ENCODE measurements around the gene C1QTNF5.

The C1QTNF5 gene

DNA sequence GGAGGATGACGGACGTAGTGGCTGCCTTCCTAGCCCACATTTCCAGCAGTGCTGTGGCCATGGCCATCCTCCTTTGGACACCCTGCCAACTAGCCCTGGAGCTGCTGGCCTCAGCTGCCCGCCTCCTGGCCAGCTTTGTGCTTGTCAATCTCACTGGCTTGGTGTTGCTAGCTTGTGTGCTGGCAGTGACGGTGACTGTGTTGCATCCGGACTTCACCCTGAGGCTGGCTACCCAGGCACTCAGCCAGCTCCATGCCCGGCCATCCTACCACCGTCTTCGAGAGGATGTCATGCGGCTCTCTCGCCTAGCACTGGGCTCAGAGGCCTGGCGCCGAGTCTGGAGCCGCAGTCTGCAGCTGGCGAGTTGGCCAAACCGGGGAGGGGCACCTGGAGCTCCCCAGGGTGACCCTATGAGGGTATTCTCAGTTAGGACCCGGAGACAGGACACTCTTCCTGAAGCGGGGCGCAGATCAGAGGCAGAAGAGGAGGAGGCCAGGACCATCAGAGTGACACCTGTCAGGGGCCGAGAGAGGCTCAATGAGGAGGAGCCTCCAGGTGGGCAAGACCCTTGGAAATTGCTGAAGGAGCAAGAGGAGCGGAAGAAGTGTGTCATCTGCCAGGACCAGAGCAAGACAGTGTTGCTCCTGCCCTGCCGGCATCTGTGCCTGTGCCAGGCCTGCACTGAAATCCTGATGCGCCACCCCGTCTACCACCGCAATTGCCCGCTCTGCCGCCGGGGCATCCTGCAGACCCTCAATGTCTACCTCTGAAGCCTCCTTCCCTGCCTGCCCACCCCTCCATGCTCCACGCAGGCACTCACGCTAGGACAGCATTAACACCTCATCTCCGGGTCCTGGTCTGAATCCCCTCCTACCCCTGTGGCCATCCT, 4.8 kb downstream of the C1QTNF5 start:
- Histone ChIP-seq H3K23ac (ENCODE audit: low read length) (no peak overlapping the region), H3K36me3 (ENCODE audit: control insufficient read depth in 1 of 2, insufficient read depth in 2 of 2, low read length in 2 of 2) (peaks cover 11 to 12% of the 10 kb centered on the region in 2 experiments), H3K79me2 (ENCODE audit: control insufficient read depth, insufficient read depth, low read length, poor library complexity) (peaks cover 9% of the 10 kb centered on the region), H3K9ac (ENCODE audit: low read length) (no peak overlapping the region), H3K4ac (ENCODE audit: low read depth, low read length) (peak overlapping the region; percentile 3), H2AFZ (ENCODE audit: insufficient read depth, low read length, poor library complexity) (no peak overlapping the region), H4K8ac (ENCODE audit: low read depth, low read length) (no peak overlapping the region), H3K79me1 (ENCODE audit: low read length) (peaks cover 13% of the 10 kb centered on the region), H3K27ac (ENCODE audit: low read depth, low read length) (no peak overlapping the region), H3K9me3 (ENCODE audit: insufficient read depth, low read depth, low read length) (peaks cover 2% of the 10 kb centered on the region), H2BK120ac (ENCODE audit: insufficient read depth, low read length, poor library complexity) (no peak overlapping the region), H3K4me3 (ENCODE audit: low read depth, low read length) (no peak overlapping the region), H4K12ac (ENCODE audit: low read depth, low read length) (no peak overlapping the region), H3K27me3 (ENCODE audit: insufficient read depth, low read length) (peaks cover 18% of the 10 kb centered on the region), H3K18ac (ENCODE audit: low read length) (peak overlapping the region; percentile 34), H4K91ac (ENCODE audit: low read depth, low read length) (no peak overlapping the region), H2BK12ac (ENCODE audit: low read length) (no peak overlapping the region), H2AK5ac (ENCODE audit: low read length) (no peak overlapping the region), H3K4me2 (ENCODE audit: low read length) (peak overlapping the region; percentile 81), H2BK5ac (ENCODE audit: low read depth, low read length, poor library complexity) (no peak overlapping the region), H3K14ac (ENCODE audit: low read length) (no peak overlapping the region), H3K4me1 (ENCODE audit: control insufficient read depth in 1 of 2, insufficient read depth in 2 of 2, low read length in 2 of 2) (peaks cover 31 to 41% of the 10 kb centered on the region in 2 experiments)
- no peak for DNase-seq
- WGBS (ENCODE audit: extremely low coverage, insufficient coverage, insufficient read length) = no CpG with 5 or more reads among the region's 30 CpGs

DNA sequence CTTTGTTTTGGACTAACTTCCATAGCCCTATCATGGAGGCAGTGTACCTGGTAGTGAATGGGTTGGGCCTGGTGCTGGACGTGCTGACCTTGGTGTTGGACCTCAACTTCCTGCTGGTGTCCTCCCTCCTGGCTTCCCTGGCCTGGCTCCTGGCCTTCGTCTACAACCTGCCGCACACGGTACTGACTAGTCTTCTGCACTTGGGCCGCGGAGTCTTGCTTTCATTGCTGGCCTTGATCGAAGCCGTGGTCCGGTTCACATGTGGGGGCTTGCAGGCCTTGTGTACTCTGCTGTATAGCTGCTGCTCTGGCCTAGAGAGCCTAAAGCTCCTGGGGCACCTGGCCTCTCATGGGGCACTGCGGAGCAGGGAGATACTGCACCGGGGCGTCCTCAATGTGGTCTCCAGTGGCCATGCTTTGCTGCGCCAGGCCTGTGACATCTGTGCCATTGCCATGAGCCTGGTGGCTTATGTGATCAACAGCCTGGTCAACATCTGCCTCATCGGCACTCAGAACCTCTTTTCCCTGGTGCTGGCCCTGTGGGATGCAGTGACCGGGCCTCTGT, 5.5 kb downstream of the C1QTNF5 start:
- Histone ChIP-seq H2AFZ (ENCODE audit: insufficient read depth, low read length, poor library complexity) (no peak overlapping the region), H4K91ac (ENCODE audit: low read depth, low read length) (peak overlapping the region; percentile 71), H4K8ac (ENCODE audit: low read depth, low read length) (peak overlapping the region; percentile 87), H3K79me1 (ENCODE audit: low read length) (peaks cover 12% of the 10 kb centered on the region), H3K9ac (ENCODE audit: low read length) (no peak overlapping the region), H3K9me3 (ENCODE audit: insufficient read depth, low read depth, low read length) (peaks cover 2% of the 10 kb centered on the region), H3K4me1 (ENCODE audit: control insufficient read depth in 1 of 2, insufficient read depth in 2 of 2, low read length in 2 of 2) (peaks cover 28 to 39% of the 10 kb centered on the region in 2 experiments), H3K36me3 (ENCODE audit: control insufficient read depth in 1 of 2, insufficient read depth in 2 of 2, low read length in 2 of 2) (peaks cover 11 to 12% of the 10 kb centered on the region in 2 experiments), H3K14ac (ENCODE audit: low read length) (no peak overlapping the region), H3K4me2 (ENCODE audit: low read length) (peak overlapping the region; percentile 81), H4K12ac (ENCODE audit: low read depth, low read length) (peak overlapping the region; percentile 4), H3K4me3 (ENCODE audit: low read depth, low read length) (peak overlapping the region; percentile 89), H2BK5ac (ENCODE audit: low read depth, low read length, poor library complexity) (no peak overlapping the region), H3K23ac (ENCODE audit: low read length) (no peak overlapping the region), H3K79me2 (ENCODE audit: control insufficient read depth, insufficient read depth, low read length, poor library complexity) (peaks cover 9% of the 10 kb centered on the region), H3K27me3 (ENCODE audit: insufficient read depth, low read length) (peaks cover 12% of the 10 kb centered on the region), H3K27ac (ENCODE audit: low read depth, low read length) (no peak overlapping the region), H3K18ac (ENCODE audit: low read length) (peak overlapping the region; percentile 31), H2BK120ac (ENCODE audit: insufficient read depth, low read length, poor library complexity) (no peak overlapping the region), H2AK5ac (ENCODE audit: low read length) (no peak overlapping the region), H2BK12ac (ENCODE audit: low read length) (no peak overlapping the region), H3K4ac (ENCODE audit: low read depth, low read length) (peak overlapping the region; percentile 59)
- WGBS (ENCODE audit: extremely low coverage, insufficient coverage, insufficient read length) = no CpG with 5 or more reads among the region's 15 CpGs
- DNase-seq = no peak

- Histone ChIP-seq H4K91ac (ENCODE audit: low read depth, low read length) (peak within 1 kb of the TSS; percentile 71), H3K36me3 (ENCODE audit: control insufficient read depth in 1 of 2, insufficient read depth in 2 of 2, low read length in 2 of 2) (peaks cover 11 to 12% of the 10 kb centered on the region in 2 experiments)
Observed at GRCh38 chr11:119334174-119334930, 6.3 kb downstream of the C1QTNF5 start, which contains the start of gene RNF26. RNF26 (plus strand) TSS chr11:119334527; CDS start chr11:119335123, 596 bp downstream.

DNA sequence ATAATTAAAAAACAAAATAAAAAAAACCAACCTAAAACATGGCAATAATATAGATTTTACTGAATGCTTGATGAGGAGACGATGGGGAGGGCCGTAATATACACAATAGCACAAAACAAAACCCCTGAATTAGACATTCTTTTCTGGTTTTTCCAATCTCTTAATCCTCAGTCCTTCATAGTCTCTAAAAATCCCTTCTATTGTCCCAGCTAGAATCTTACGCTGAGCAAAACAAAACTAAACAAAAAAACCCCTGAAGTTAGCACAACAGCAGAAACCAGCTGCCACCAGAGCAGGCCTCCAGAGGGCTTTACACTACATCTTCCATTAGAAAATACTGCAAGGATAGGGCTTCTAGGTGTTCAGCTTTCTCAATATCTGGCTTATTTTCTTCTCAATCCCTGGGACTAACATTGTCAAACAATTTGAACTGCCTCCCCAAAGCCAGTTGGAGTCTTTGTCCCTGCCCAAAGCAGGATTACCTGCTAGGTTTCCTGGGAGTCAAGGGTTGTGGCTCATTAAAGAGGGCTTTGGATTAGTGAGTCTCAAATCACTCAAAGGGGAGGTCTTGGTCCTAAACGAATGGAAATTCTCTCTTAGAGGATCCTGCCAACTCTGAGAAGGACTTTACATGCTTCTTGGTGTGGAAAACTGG, 8.4 kb downstream of the C1QTNF5 start:
- Histone ChIP-seq H3K4me1 (ENCODE audit: control insufficient read depth in 1 of 2, insufficient read depth in 2 of 2, low read length in 2 of 2) (peaks cover 12 to 15% of the 10 kb centered on the region in 2 experiments), H2AK5ac (ENCODE audit: low read length) (no peak overlapping the region), H4K91ac (ENCODE audit: low read depth, low read length) (no peak overlapping the region), H3K79me1 (ENCODE audit: low read length) (peaks cover 6% of the 10 kb centered on the region), H2BK12ac (ENCODE audit: low read length) (no peak overlapping the region), H3K14ac (ENCODE audit: low read length) (no peak overlapping the region), H2AFZ (ENCODE audit: insufficient read depth, low read length, poor library complexity) (no peak overlapping the region), H3K79me2 (ENCODE audit: control insufficient read depth, insufficient read depth, low read length, poor library complexity) (peaks cover 6% of the 10 kb centered on the region), H3K9me3 (ENCODE audit: insufficient read depth, low read depth, low read length) (no peaks in the 10 kb centered on the region), H3K9ac (ENCODE audit: low read length) (no peak overlapping the region), H3K27me3 (ENCODE audit: insufficient read depth, low read length) (no peaks in the 10 kb centered on the region), H3K4ac (ENCODE audit: low read depth, low read length) (no peak overlapping the region), H3K4me3 (ENCODE audit: low read depth, low read length) (no peak overlapping the region), H2BK120ac (ENCODE audit: insufficient read depth, low read length, poor library complexity) (no peak overlapping the region), H3K4me2 (ENCODE audit: low read length) (no peak overlapping the region), H3K23ac (ENCODE audit: low read length) (no peak overlapping the region), H4K12ac (ENCODE audit: low read depth, low read length) (no peak overlapping the region), H4K8ac (ENCODE audit: low read depth, low read length) (no peak overlapping the region), H3K27ac (ENCODE audit: low read depth, low read length) (no peak overlapping the region), H3K36me3 (ENCODE audit: control insufficient read depth in 1 of 2, insufficient read depth in 2 of 2, low read length in 2 of 2) (peaks cover 11 to 12% of the 10 kb centered on the region in 2 experiments), H3K18ac (ENCODE audit: low read length) (no peak overlapping the region), H2BK5ac (ENCODE audit: low read depth, low read length, poor library complexity) (no peak overlapping the region)
- DNase-seq = no peak
- WGBS (ENCODE audit: extremely low coverage, insufficient coverage, insufficient read length) = no CpG with 5 or more reads among the region's 4 CpGs

More at GRCh38 chr11:119334174-119334930, 6.3 kb downstream of the C1QTNF5 start, which contains the start of gene RNF26:
- Histone ChIP-seq H3K27me3 (ENCODE audit: insufficient read depth, low read length) (peaks cover 4% of the 10 kb centered on the region), H3K79me1 (ENCODE audit: low read length) (peaks cover 10% of the 10 kb centered on the region), H3K4me2 (ENCODE audit: low read length) (peak within 1 kb of the TSS; percentile 81), H4K8ac (ENCODE audit: low read depth, low read length) (peak within 1 kb of the TSS; percentile 87), H3K4me3 (ENCODE audit: low read depth, low read length) (peak within 1 kb of the TSS; percentile 89), H3K18ac (ENCODE audit: low read length) (peak within 1 kb of the TSS; percentile 89), H3K9me3 (ENCODE audit: insufficient read depth, low read depth, low read length) (no peaks in the 10 kb centered on the region), H3K4me1 (ENCODE audit: control insufficient read depth in 1 of 2, insufficient read depth in 2 of 2, low read length in 2 of 2) (peaks cover 21 to 31% of the 10 kb centered on the region in 2 experiments), H2BK120ac (ENCODE audit: insufficient read depth, low read length, poor library complexity) (peak within 1 kb of the TSS; percentile 23), H4K12ac (ENCODE audit: low read depth, low read length) (peak within 1 kb of the TSS; percentile 64), H3K27ac (ENCODE audit: low read depth, low read length) (no peak within 1 kb of the TSS), H3K14ac (ENCODE audit: low read length) (peak within 1 kb of the TSS; percentile 68), H3K4ac (ENCODE audit: low read depth, low read length) (peak within 1 kb of the TSS; percentile 59), H2BK12ac (ENCODE audit: low read length) (no peak within 1 kb of the TSS), H2AFZ (ENCODE audit: insufficient read depth, low read length, poor library complexity) (peak within 1 kb of the TSS; percentile 58), H3K79me2 (ENCODE audit: control insufficient read depth, insufficient read depth, low read length, poor library complexity) (peaks cover 7% of the 10 kb centered on the region), H3K23ac (ENCODE audit: low read length) (no peak within 1 kb of the TSS), H3K9ac (ENCODE audit: low read length) (peak within 1 kb of the TSS; percentile 89), H2BK5ac (ENCODE audit: low read depth, low read length, poor library complexity) (peak within 1 kb of the TSS; percentile 38), H2AK5ac (ENCODE audit: low read length) (peak within 1 kb of the TSS; percentile 47)
- peak; percentile 96 to 99 for DNase-seq
- WGBS (ENCODE audit: extremely low coverage, insufficient coverage, insufficient read length) = no CpG with 5 or more reads among the region's 54 CpGs
